IPS-20b (cell line): ENCODE data around the gene CLDN4.
"Not testable (repeated sequence)": the region's sequence is repeated elsewhere in the genome, so short reads cannot be mapped to it uniquely, and the experiment has no call there.

ENCODE experiments used
- H3K27ac ChIP-seq: one replicate; pipeline ENCODE4 v1.5.1; 2013; ENCODE audit warnings: low read length
- H3K27me3 ChIP-seq: 2 replicates; pipeline ENCODE4 v1.6.1; 2013; ENCODE audit warnings: mild to moderate bottlenecking, low read length, inconsistent platforms; ENCODE audit not compliant: insufficient read depth
- H3K36me3 ChIP-seq: 2 replicates; pipeline ENCODE4 v1.6.1; 2013; ENCODE audit warnings: low read depth, mild to moderate bottlenecking, inconsistent platforms, low read length, moderate library complexity; ENCODE audit not compliant: insufficient read depth
- H3K4me1 ChIP-seq: 2 replicates; pipeline ENCODE4 v1.6.1; 2013; ENCODE audit warnings: mild to moderate bottlenecking, control low read depth, inconsistent platforms, low read length, moderate library complexity; ENCODE audit not compliant: insufficient read depth
- H3K4me3 ChIP-seq: 2 replicates; pipeline ENCODE4 v1.5.1; 2013; ENCODE audit warnings: mild to moderate bottlenecking, low read length, inconsistent platforms
- H3K9ac ChIP-seq: 2 replicates; pipeline ENCODE4 v1.6.1; 2013; ENCODE audit warnings: low read depth, mild to moderate bottlenecking, inconsistent platforms, low read length, moderate library complexity
- H3K9me3 ChIP-seq: 2 replicates; pipeline ENCODE4 v1.6.1; 2013; ENCODE audit warnings: mild to moderate bottlenecking, low read depth, low read length, inconsistent platforms; ENCODE audit not compliant: insufficient read depth

CLDN4 gene

GRCh38 chr7:73809467-73809951 is 21.3 kb upstream of the CLDN4 start:
- no peaks in the 10 kb centered on the region for H3K27me3 ChIP-seq
- no peak overlapping the region for H3K9ac ChIP-seq
- no peak overlapping the region for H3K27ac ChIP-seq

GRCh38 chr7:73810998-73811360 is 19.8 kb upstream of the CLDN4 start:
- H3K4me1 ChIP-seq = no peaks in the 10 kb centered on the region; the same call in 1 of the 2 replicates
- H3K27ac ChIP-seq = no peak overlapping the region
- H3K9ac ChIP-seq = no peak overlapping the region
- no peaks in the 10 kb centered on the region for H3K27me3 ChIP-seq
- H3K9me3 ChIP-seq = no peaks in the 10 kb centered on the region
- H3K4me3 ChIP-seq = no peak overlapping the region
- no peaks in the 10 kb centered on the region for H3K36me3 ChIP-seq

More at GRCh38 chr7:73809467-73809951, 21.3 kb upstream of the CLDN4 start:
- Histone ChIP-seq H3K4me3 (no peak overlapping the region), H3K4me1 (no peaks in the 10 kb centered on the region; the same call in 1 of the 2 replicates), H3K36me3 (no peaks in the 10 kb centered on the region), H3K9me3 (no peaks in the 10 kb centered on the region)

DNA sequence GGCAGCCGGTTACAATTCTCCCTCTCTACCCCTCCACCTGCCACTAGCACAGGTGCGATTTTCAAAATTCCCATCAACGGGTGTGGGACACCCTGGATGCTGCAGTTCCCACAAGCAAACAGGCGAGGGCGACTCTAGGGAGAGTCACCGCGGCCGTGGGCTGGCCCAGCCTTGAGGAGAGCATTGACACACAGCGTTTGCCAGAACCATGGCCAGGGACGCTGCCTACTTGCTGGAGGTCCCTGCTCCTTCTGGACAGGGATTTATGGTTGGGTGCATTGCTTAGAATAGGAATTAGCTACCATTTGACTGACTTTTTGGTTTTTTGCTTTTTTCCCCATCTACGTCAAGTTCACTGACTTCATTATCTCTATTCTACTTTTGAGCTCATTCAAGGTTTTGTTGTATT is 19.0 kb upstream of the CLDN4 start:
- Histone ChIP-seq H3K36me3 (no peaks in the 10 kb centered on the region), H3K4me1 (no peaks in the 10 kb centered on the region; the same call in 1 of the 2 replicates), H3K9me3 (no peaks in the 10 kb centered on the region), H3K27me3 (no peaks in the 10 kb centered on the region), H3K27ac (no peak overlapping the region), H3K9ac (no peak overlapping the region), H3K4me3 (no peak overlapping the region)

GRCh38 chr7:73812996-73813395 is 17.8 kb upstream of the CLDN4 start:
- H3K4me1 ChIP-seq = no peaks in the 10 kb centered on the region; the same call in 1 of the 2 replicates

DNA sequence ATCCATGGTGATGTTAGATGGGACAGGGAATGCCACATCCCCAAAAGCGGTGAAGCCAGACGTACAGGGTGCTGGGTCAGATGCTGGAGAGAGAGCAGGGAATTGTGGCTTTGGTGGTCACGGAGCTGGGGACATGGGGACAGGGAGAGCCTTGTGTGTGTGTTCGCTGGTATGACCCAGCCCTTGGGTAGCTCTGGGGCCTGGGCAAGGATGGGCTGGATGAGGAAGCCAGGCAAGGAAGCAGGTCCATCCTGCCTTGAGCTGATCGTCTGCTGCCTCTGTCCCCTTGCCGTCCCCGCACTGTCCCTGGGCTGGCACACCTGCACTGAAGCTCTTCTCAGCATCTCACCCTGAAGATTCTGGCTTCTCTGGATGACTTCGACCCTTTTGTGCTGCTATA is 15.4 kb upstream of the CLDN4 start:
- Histone ChIP-seq H3K9me3 (no peaks in the 10 kb centered on the region), H3K27me3 (no peaks in the 10 kb centered on the region), H3K4me3 (no peak overlapping the region), H3K4me1 (peaks cover 4% of the 10 kb centered on the region; the same call in 1 of the 2 replicates), H3K9ac (no peak overlapping the region), H3K27ac (no peak overlapping the region), H3K36me3 (no peaks in the 10 kb centered on the region)

More at GRCh38 chr7:73812996-73813395, 17.8 kb upstream of the CLDN4 start:
- no peak overlapping the region for H3K27ac ChIP-seq
- H3K4me3 ChIP-seq = no peak overlapping the region
- H3K9ac ChIP-seq = no peak overlapping the region
- no peaks in the 10 kb centered on the region for H3K27me3 ChIP-seq
- H3K36me3 ChIP-seq = no peaks in the 10 kb centered on the region
- no peaks in the 10 kb centered on the region for H3K9me3 ChIP-seq

GRCh38 chr7:73817121-73817520 is 13.7 kb upstream of the CLDN4 start:
- no peak overlapping the region for H3K4me3 ChIP-seq

DNA sequence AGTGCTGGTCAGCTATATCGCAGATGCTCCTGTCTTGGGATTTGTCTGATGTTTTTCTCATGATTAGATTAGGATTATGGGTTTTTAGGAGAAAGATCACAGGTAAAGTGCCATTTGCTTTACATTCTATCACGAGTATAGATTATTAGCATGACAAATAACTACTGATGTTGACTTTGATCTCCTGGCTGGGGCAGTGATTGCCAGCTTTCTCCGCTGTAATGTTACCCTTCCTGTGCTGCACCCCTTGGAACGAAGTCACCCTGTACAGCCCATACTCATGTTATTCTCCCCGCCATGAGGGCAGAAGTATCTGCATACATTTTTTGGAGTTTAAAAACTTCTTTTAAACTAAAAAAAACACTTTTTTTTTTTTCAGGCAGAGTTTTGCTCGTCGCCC is 10.8 kb upstream of the CLDN4 start:
- Histone ChIP-seq H3K36me3 (no peaks in the 10 kb centered on the region), H3K27me3 (no peaks in the 10 kb centered on the region), H3K9ac (no peak overlapping the region), H3K4me3 (no peak overlapping the region), H3K9me3 (no peaks in the 10 kb centered on the region), H3K4me1 (0 out of 2 replicates have a peak, but pooled peaks cover 4% of the 10 kb centered on the region), H3K27ac (no peak overlapping the region)

More at GRCh38 chr7:73817121-73817520, 13.7 kb upstream of the CLDN4 start:
- H3K27ac ChIP-seq = no peak overlapping the region
- no peak overlapping the region for H3K9ac ChIP-seq
- no peaks in the 10 kb centered on the region for H3K36me3 ChIP-seq
- H3K9me3 ChIP-seq = no peaks in the 10 kb centered on the region
- H3K27me3 ChIP-seq = no peaks in the 10 kb centered on the region
- H3K4me1 ChIP-seq = 0 out of 2 replicates have a peak, but pooled peaks cover 4% of the 10 kb centered on the region

DNA sequence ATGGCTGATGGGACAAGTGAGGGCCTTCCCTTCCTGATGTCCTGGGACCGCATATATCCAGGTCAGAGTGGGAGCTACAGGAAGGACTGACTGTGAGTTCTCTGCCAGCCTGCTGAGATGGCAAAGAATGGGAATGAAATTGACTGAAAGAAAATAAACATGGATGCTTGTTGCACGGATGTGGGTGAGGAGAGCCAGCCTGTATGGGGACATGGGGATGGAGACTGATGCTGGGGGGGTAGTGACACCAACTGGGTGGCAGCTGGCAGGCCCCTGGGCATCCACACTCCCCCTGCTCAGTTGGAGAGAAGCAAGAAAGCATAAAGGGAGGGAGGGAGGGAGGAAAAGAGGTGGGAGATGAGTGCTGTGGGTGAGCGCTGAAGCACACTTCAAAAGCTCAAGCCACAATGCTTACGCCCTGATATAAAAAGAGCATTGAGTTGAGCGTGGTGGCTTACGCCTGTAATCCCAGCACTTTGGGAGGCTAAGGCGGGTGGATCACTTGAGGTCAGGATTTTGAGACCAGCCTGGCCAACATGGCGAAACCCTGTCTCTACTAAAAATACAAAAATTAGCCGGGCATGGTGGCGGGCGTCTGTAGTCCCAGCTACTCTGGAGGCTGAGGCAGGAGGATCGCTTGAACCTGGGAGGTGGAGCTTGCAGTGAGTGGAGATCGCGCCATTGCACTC is 9.1 kb upstream of the CLDN4 start:
- H3K4me3 ChIP-seq, H3K27me3 ChIP-seq, H3K27ac ChIP-seq, H3K9ac ChIP-seq, H3K9me3 ChIP-seq, H3K36me3 ChIP-seq, H3K4me1 ChIP-seq: not testable (repeated sequence)

DNA sequence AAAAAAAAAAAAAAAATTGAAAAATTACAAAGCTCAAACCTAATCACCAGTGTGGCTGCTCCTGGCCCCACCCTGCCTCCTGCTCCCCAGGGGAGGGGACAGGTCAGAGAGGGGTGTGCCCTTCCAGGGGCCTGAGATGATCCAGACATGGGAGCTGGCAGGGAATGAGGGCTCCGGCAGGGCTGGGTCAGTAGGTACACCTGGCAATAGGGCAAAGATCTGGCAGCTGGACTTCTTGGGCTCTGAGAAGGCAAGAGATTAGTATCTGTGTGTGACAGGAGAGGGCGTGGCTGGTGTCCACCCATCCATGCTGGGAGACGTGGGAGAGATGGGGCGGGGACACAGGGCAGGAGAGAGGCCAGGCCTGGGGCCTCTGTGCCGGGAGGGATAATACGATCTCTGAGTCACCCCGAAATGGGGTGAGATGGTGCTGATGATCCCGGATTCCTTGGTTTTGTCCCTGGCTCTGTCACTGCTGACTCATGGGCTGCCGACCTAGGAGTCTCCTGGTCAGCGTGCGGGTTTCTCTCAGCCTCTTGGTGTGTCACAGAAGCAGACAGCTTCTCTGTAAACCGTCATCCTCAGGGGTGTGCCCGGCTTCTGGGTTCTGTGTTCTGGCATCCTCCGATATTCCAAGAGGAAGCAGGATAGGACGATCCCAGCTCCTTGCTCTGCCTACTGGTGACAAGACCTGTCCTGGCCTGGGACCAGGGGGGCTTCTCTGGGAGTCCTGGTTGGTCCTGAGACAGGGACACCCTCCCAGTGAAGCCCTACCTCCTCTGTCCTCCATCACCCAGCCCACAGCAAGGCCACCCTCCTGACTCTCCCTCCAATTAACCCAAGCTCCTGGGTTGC is 8.2 kb upstream of the CLDN4 start:
- H3K4me1 ChIP-seq = peaks cover 7% of the 10 kb centered on the region; the same call in 1 of the 2 replicates
- H3K27ac ChIP-seq = no peak overlapping the region

DNA sequence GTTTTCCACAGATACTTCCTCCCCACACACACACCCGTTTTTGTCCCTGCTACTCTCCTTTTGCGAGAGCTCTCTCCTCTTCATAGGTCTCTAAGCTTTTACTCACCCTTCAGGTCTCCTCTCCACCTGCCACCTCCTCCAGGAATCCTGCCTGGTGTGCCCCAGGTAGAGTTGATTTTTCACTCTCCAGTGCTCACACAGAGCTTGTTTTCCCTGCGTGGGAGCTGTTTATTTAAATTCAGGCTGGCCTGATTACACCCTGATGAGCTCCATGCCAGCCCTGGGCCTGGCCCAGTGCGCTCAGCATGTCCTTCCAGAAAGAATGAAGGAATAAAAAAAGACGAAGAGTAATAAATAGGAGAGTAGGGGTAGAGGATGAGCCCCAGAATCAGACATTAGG is 7.5 kb upstream of the CLDN4 start:
- Histone ChIP-seq H3K27me3 (no peaks in the 10 kb centered on the region), H3K4me3 (no peak overlapping the region), H3K9me3 (no peaks in the 10 kb centered on the region), H3K4me1 (peaks cover 11% of the 10 kb centered on the region; the same call in 1 of the 2 replicates), H3K36me3 (no peaks in the 10 kb centered on the region), H3K27ac (no peak overlapping the region), H3K9ac (no peak overlapping the region)

More for the DNA sequence above, 8.2 kb upstream of the CLDN4 start:
- no peaks in the 10 kb centered on the region for H3K9me3 ChIP-seq
- H3K36me3 ChIP-seq = no peaks in the 10 kb centered on the region
- no peaks in the 10 kb centered on the region for H3K27me3 ChIP-seq
- H3K4me3 ChIP-seq = no peak overlapping the region
- H3K9ac ChIP-seq = no peak overlapping the region

DNA sequence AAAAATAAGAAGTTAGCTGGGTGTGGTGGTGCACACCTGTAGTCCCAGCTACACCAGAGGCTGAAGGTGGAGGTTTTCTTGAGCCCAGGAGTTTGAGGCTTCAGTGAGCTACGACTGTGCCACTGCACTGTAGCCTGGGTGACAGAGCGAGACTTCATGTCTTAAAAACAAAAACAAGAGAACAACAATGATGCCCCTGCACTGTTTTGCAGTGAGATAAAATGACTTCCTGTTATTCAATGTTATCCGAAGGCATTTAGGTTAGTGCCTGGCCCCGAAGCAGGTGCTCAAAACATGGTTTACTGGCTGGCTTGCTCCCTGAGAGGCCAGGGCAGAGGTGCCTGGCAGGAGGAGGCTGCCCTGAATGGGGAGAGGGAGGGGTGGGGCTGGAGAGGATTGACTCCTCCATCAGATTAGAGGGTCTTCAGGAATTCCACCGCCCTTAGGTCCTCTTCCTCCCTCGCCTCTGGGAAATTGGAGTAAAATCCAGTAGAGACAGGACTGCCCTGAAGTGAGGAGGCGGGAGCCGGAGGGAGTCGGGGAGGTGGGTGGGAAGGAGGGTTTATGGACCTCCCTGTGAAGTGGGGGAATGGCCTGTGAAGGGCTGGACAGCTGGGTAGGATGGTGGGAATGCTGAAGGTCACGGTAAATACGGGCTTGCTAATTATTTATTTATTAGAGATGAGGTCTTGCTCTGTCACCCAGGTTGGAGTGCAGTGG is 6.8 kb upstream of the CLDN4 start:
- Histone ChIP-seq H3K36me3 (no peaks in the 10 kb centered on the region), H3K27ac (no peak overlapping the region), H3K9ac (no peak overlapping the region), H3K27me3 (no peaks in the 10 kb centered on the region; the same call in 1 of the 2 replicates), H3K4me1 (peaks cover 13% of the 10 kb centered on the region; the same call in 1 of the 2 replicates), H3K4me3 (no peak overlapping the region), H3K9me3 (no peaks in the 10 kb centered on the region)
